A549 treated with Mapracorat at 1 μM for 4 hours (cell line): ENCODE results near the gene DNASE1. TPM values are rescaled to one million over a fixed set of nuclear protein-coding genes. Genes with fewer than 3 reads are reported as not detected.

Source experiments
- total RNA-seq: library from RNA; stranded (reverse); fragments of 200-300 nt; extraction: Qiagen RNA extraction; gene quantifications from 5 replicates; pipeline ENCODE4 v1.2.3, GENCODE V29; 2022

DNASE1 gene
- 1.4 to 4.2 TPM (median 2.6 TPM) in 5 replicates for total RNA-seq

GRCh38 chr16:3654249-3654991 lies at the start of gene DNASE1:
TSS of gene DNASE1 (plus strand) at chr16:3654691. CDS start at chr16:3655374, 683 bp downstream.

GRCh38 chr16:3611146-3611975 lies 43.1 kb upstream of the DNASE1 start, which contains the start of gene SLX4:
TSS of gene SLX4 (minus strand) at chr16:3611606. CDS start at chr16:3608964, 2,642 bp downstream.

Other genes with a start within 250 kb of the DNASE1 start
- 0.98 to 1.1 TPM (median 1.0 TPM) in 5 replicates for gene ZNF597, start 211.2 kb upstream of the DNASE1 start, total RNA-seq
- gene NAA60, start 211.0 kb upstream of the DNASE1 start, total RNA-seq: 48.6 to 54.7 TPM (median 50.2 TPM) in 5 replicates
- not detected in 5 replicates for gene C16orf90, start 159.2 kb upstream of the DNASE1 start, total RNA-seq
- 17.7 to 23.3 TPM (median 20.1 TPM) in 5 replicates for gene CLUAP1, start 153.7 kb upstream of the DNASE1 start, total RNA-seq
- 0.04 to 0.09 TPM (median 0.06 TPM) in 3 of 5 replicates, not detected in the others for gene NLRC3, start 77.3 kb upstream of the DNASE1 start, total RNA-seq
- 3.5 to 5.3 TPM (median 4.7 TPM) in 5 replicates for gene SLX4, start 43.1 kb upstream of the DNASE1 start, total RNA-seq
- 112 to 141 TPM (median 139 TPM) in 5 replicates for gene TRAP1, start 62.8 kb downstream of the DNASE1 start, total RNA-seq
- 13.5 to 17.8 TPM (median 17.0 TPM) in 5 replicates for gene CREBBP, start 226.0 kb downstream of the DNASE1 start, total RNA-seq